HCT116 (cell line): Measurements from ENCODE around the gene POLE.

Source experiments
- CTCF ChIP-seq, 3 experiments: fragments of 200-600 bp in 1 of 3; sonication (generic) in 1 of 3; IDR thresholded peaks in 2 of 3; conservative IDR thresholded peaks in 1 of 3; 2 replicates each; pipeline ENCODE4 v1.5.1; 2012 to 2017; ENCODE audit warnings: low read depth in 2 of 3, low read length in 2 of 3, antibody characterized with exemption in 1 of 3, borderline replicate concordance in 1 of 3, control low read depth in 1 of 3, mild to moderate bottlenecking in 1 of 3, mixed read lengths in 1 of 3, mixed run types in 1 of 3, moderate library complexity in 1 of 3; ENCODE audit not compliant: insufficient read depth in 1 of 3
- EZH2 ChIP-seq: fragments of 200-600 bp; sonication (generic); IDR thresholded peaks from 2 replicates; pipeline ENCODE4 v1.6.1; 2017; ENCODE audit warnings: antibody characterized with exemption, mixed run types
- POLR2A ChIP-seq: IDR thresholded peaks from 2 replicates; pipeline ENCODE4 v1.7.0; 2011; ENCODE audit warnings: borderline replicate concordance; ENCODE audit not compliant: insufficient read depth, insufficient read length; ENCODE audit errors: extremely low read depth

GRCh38 chr12:132657004-132657727 lies 30.0 kb downstream of the POLE start:
- TF ChIP-seq EZH2 (no peak), CTCF (IDR thresholded peaks at IDR 0.05 in 2 of 3, conservative IDR thresholded peaks at IDR 0.05 in 1 of 3; ENCODE audit: borderline replicate concordance in 1 of 3, insufficient read depth in 1 of 3, low read depth in 2 of 3, low read length in 2 of 3) (no peak), POLR2A (no peak)
